ENCODE measurements around the gene COPZ2.

- TF ChIP-seq CTCF (conservative IDR thresholded peaks at IDR 0.05; ENCODE audit: low read depth, low read length) (no peak), EZH2 (IDR thresholded peaks at IDR 0.05; ENCODE audit: low read length, unreplicated experiment) (no peak)
Measured at GRCh38 chr17:47993964-47994363, 43.6 kb downstream of the COPZ2 start.
